ENCODE measurements around the gene RNU6-9.

The RNU6-9 gene

DNA sequence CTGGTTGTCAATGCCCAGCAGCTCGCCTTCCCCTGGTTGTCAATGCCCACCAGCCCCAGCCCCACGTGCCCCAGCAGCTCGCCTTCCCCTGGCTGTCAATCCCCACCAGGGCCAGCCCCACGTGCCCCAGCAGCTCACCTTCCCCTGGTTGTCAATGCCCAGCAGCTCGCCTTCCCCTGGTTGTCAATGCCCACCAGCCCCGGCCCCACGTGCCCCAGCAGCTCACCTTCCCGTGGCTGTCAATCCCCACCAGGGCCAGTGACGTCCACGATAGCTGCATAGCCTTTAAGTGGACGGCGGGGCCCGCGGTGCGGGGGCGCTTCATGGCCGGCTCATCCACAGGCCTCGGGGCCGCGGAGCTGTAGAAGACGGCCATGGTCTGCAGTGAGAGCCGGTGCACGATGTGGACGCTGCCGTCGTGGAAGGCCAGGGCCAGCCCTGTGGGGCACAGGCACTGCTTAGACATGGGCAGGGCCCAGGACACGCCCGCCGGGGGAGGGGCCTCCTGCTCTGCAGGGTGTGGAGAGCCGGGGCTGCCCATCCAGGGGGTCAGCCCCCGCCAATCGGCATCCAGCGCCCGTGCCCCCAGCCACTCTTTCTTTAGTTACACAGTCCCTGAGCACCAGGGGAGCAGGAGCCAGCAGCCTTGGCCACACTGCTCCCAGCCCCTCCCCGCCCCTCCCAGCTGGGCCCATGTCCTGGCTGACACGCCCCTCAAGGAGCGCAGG, 13.4 kb upstream of the RNU6-9 start:
- POLR2A ChIA-PET, result no interaction called here
- CTCF ChIA-PET, result interaction anchor here (1.0 to 1.7 kb wide), 5 partner anchors 13 to 90 kb away, joined by 3 to 7 read pairs (median 4); partner anchors contain the start of genes MED16 and RNU6-9
- TF ChIP-seq, protein P1, sequence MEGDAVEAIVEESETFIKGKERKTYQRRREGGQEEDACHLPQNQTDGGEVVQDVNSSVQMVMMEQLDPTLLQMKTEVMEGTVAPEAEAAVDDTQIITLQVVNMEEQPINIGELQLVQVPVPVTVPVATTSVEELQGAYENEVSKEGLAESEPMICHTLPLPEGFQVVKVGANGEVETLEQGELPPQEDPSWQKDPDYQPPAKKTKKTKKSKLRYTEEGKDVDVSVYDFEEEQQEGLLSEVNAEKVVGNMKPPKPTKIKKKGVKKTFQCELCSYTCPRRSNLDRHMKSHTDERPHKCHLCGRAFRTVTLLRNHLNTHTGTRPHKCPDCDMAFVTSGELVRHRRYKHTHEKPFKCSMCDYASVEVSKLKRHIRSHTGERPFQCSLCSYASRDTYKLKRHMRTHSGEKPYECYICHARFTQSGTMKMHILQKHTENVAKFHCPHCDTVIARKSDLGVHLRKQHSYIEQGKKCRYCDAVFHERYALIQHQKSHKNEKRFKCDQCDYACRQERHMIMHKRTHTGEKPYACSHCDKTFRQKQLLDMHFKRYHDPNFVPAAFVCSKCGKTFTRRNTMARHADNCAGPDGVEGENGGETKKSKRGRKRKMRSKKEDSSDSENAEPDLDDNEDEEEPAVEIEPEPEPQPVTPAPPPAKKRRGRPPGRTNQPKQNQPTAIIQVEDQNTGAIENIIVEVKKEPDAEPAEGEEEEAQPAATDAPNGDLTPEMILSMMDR (IDR thresholded peaks at IDR 0.05; ENCODE audit: control extremely low read depth, extremely low read depth, low read depth, missing control alignments), result no peak
- DNase-seq (ENCODE audit: extremely low spot score), result no peak

DNA sequence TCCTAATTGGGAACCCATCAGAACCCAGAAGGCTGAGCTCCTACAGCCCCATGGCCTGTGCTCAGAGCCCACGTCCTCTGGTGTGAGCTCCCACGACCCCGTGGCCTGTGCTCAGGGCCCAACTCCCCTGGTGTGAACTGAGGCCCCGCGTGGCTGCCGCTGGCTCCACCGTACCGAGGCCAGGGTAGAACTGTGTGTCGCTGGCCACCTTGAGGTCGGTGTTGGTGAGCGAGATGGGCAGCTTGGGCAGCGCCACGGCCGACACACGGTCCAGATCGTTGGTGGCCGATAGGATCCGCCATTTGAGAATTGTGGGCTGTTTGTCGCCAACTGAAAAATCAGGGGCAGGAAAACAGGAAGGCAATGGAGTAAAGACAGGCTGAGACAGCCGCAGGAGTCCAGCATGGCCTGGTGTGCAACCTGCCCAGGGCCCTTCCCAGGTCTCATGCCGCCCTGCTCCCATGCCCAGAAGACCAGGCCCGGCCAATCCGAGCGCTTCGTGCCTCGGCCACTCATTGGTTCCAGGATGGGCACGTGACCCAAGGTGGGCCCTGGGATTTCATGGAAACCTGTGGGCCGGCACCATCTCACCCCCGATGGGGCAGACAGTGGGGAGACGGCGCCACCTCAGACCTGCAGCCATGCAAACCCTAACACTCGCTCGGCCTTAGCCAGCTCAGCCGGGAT, 11.8 kb upstream of the RNU6-9 start:
- ChIA-PET CTCF (interaction anchor here (1.0 to 2.8 kb wide), 4 partner anchors 12 to 111 kb away, joined by 3 to 9 read pairs (median 4); partner anchors contain the start of genes MED16 and RNU6-9), POLR2A (no interaction called here)
- TF ChIP-seq, protein P1 (IDR thresholded peaks at IDR 0.05; ENCODE audit: control extremely low read depth, extremely low read depth, low read depth, missing control alignments), result no peak
- DNase-seq (ENCODE audit: extremely low spot score), result no peak

DNA sequence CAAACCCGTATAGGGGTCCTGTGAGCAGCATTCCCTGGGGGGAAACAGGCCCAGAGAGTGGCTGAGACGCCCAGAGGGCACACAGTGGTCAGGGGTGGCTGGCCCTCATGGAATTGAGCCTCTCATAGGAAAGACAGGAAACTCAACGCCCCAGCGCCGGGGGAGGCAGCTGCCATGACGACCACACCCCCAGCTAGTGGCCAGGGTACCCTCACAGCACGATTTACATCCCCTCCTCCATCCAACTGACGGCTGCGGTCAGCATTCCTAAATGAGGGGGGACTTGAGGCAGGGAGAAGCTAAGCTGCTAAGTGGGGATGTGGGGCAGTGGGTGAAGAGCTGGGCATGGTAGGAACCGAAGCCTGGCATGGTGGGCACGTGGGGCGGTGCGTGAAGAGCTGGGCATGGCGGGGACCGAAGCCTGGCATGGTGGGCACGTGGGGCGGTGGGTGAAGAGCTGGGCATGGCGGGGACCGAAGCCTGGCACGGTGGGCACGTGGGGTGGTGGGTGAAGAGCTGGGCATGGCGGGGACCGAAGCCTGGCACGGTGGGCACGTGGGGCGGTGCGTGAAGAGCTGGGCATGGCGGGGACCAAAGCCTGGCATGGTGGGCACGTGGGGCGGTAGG, 10.3 kb upstream of the RNU6-9 start:
- ChIA-PET CTCF (interaction anchor here (1.3 to 2.8 kb wide), 3 partner anchors 19 to 361 kb away, joined by 3 to 9 read pairs (median 3); no protein-coding TSS in a partner anchor), POLR2A (no interaction called here)
- DNase-seq (ENCODE audit: extremely low spot score), result no peak

DNA sequence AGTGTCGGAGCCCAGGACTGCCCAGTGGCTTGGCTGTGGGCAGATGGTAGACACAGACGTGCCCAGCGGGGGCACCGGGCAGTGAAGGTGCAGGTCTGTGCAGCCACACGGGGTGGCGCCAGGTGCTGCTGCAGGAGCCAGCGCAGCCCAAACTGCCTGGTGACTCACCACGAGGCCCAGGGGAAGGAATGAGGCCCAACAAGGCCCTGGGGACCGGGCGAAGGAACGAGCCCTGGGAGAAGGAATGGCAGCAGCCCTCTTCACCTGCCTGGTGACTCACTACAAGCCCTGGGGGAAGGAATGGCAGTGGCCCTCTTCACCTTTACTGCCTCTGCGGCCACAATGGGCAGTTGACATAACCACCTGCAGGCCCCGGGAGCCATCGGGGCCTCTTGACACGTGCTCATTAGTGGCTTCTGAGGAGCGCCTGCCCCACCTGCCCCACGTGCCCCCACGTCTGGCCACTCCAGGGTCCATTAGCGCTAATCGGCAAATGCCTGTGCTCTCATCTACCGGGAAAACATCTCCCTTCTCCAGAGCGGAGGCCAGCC, 9.5 kb upstream of the RNU6-9 start:
- DNase-seq (ENCODE audit: extremely low spot score), result no peak
- ChIA-PET POLR2A (no interaction called here), CTCF (interaction anchor here (1.4 to 2.8 kb wide), 2 partner anchors 114 to 361 kb away, joined by 3 to 9 read pairs; no protein-coding TSS in a partner anchor)
- TF ChIP-seq, protein P1 (IDR thresholded peaks at IDR 0.05; ENCODE audit: control extremely low read depth, extremely low read depth, low read depth, missing control alignments), result no peak

More for the DNA sequence above, 10.3 kb upstream of the RNU6-9 start:
- TF ChIP-seq, protein P1 (IDR thresholded peaks at IDR 0.05; ENCODE audit: control extremely low read depth, extremely low read depth, low read depth, missing control alignments), result no peak

DNA sequence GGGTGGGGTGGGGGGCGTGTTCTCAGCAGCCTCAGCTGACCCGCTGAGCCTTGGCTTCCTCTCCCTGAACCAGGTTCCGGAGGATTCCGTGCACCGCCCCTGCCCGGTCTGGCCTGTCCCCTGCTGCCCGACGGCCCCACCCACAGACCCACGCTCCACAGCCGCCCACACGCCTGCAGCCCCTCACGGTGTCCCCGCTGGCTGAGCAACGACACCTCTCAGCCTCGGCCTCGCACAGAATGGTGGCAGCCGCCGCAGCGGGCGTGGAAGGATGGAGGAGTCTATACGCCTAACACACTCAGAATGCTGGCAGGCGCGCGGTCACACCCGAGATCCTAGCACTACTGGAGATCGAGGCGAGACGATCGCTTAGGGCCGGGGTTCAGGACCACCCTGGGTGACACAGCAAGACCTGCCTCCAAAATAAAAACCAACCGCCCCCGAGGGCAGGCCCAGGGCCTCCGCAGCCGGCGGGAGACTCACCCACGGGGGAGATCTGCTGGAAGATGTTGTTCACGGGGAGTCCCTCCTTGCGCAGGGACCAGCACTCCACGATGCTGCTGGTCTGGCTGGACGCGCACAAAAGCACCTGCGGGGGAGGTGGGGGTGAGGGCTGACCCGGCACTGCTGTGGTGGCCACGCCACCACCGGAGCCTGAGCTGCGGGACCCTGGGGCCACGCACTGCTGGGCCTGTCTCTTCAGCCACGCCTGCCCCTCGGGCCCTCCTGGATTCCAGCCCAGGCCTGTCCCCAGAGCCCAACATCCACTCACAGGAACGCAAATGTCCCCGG, 8.7 kb upstream of the RNU6-9 start:
- CTCF ChIA-PET, result no interaction called here
- POLR2A ChIA-PET, result no interaction called here
- no peak for DNase-seq (ENCODE audit: extremely low spot score)
- TF ChIP-seq, protein P1 (IDR thresholded peaks at IDR 0.05; ENCODE audit: control extremely low read depth, extremely low read depth, low read depth, missing control alignments), result no peak

All from GM10248 (cell line).